ENCODE measurements around the gene ABAT.

The ABAT gene

GRCh38 chr16:8804313-8804712 lies 129.9 kb downstream of the ABAT start:
- Histone ChIP-seq H3K4me3 (ENCODE audit: low read length) (no peak overlapping the region), H3K27ac (ENCODE audit: low read length) (no peak overlapping the region), H3K36me3 (replicated peaks; ENCODE audit: low read depth, low read length) (peaks cover 56% of the 10 kb centered on the region), H3K4me2 (ENCODE audit: low read length) (no peak overlapping the region), H3K79me2 (ENCODE audit: low read length) (peaks cover 81% of the 10 kb centered on the region), H2AFZ (ENCODE audit: low read depth, low read length) (no peak overlapping the region), H3K4me1 (ENCODE audit: low read length) (peaks cover 6% of the 10 kb centered on the region), H4K20me1 (ENCODE audit: insufficient read depth, low read length) (peaks cover 12% of the 10 kb centered on the region), H3K9ac (ENCODE audit: low read length) (no peak overlapping the region), H3K9me3 (ENCODE audit: insufficient read depth, low read length) (no peaks in the 10 kb centered on the region), H3K27me3 (ENCODE audit: low read depth, low read length) (no peaks in the 10 kb centered on the region)
- no peak for TF ChIP-seq EZH2phosphoT487 (IDR thresholded peaks at IDR 0.05; ENCODE audit: low read depth)
- TF ChIP-seq CTCF (IDR thresholded peaks at IDR 0.05; ENCODE audit: low read depth, low read length) = no peak

DNA sequence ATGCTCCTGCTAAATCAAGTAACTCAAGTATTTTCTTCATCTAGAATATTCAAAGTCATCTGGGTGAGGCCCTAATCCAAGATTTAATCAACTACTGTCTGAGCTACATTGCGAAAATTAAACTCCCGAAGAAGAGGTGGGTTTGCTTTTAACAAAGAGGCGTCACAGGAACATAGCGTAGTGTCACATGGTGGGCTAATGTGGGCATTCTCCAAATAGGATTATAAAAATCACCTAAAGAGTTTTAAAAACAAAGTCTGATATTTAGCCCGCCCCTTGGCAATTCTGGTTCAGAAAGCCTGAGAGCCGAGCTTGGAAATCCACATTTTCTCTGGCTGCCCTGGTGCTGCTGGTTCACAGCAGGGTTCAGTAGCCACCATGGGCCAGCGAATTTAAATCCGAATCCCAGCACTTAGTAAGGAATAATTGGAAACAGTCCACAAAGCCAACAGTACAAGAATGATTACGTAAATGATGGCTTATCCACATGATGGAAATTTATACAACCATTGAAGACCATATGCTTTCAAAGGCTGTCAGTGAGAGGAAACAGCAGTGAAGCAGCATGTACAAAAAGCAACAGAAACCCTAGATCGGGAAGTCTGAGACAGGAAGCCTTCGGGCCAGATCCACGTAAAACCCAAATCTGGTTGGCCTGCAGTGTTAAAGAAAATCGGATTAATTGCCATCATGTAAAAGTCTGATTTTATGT lies 132.0 kb downstream of the ABAT start:
- Histone ChIP-seq H2AFZ (ENCODE audit: low read depth, low read length) (no peak overlapping the region), H3K79me2 (ENCODE audit: low read length) (peaks cover 63% of the 10 kb centered on the region), H3K9ac (ENCODE audit: low read length) (no peak overlapping the region), H4K20me1 (ENCODE audit: insufficient read depth, low read length) (no peaks in the 10 kb centered on the region; the same call in 1 of the 2 replicates), H3K27me3 (ENCODE audit: low read depth, low read length) (no peaks in the 10 kb centered on the region), H3K4me1 (ENCODE audit: low read length) (peaks cover 2% of the 10 kb centered on the region), H3K9me3 (ENCODE audit: insufficient read depth, low read length) (no peaks in the 10 kb centered on the region), H3K4me3 (ENCODE audit: low read length) (no peak overlapping the region), H3K4me2 (ENCODE audit: low read length) (no peak overlapping the region), H3K36me3 (replicated peaks; ENCODE audit: low read depth, low read length) (peaks cover 62% of the 10 kb centered on the region), H3K27ac (ENCODE audit: low read length) (no peak overlapping the region)
- TF ChIP-seq EZH2phosphoT487 (IDR thresholded peaks at IDR 0.05; ENCODE audit: low read depth) = no peak
- TF ChIP-seq CTCF (IDR thresholded peaks at IDR 0.05; ENCODE audit: low read depth, low read length) = no peak

GRCh38 chr16:8807189-8807588 lies 132.8 kb downstream of the ABAT start:
- no peaks in the 10 kb centered on the region; the same call in 1 of the 2 replicates for H4K20me1 ChIP-seq (ENCODE audit: insufficient read depth, low read length)
- H3K36me3 ChIP-seq (replicated peaks; ENCODE audit: low read depth, low read length) = peaks cover 63% of the 10 kb centered on the region
- TF ChIP-seq EZH2phosphoT487 (IDR thresholded peaks at IDR 0.05; ENCODE audit: low read depth) = no peak
- TF ChIP-seq CTCF (IDR thresholded peaks at IDR 0.05; ENCODE audit: low read depth, low read length) = no peak
- H3K4me3 ChIP-seq (ENCODE audit: low read length) = no peak overlapping the region
- H2AFZ ChIP-seq (ENCODE audit: low read depth, low read length) = no peak overlapping the region
- H3K27me3 ChIP-seq (ENCODE audit: low read depth, low read length) = no peaks in the 10 kb centered on the region
- no peak overlapping the region for H3K9ac ChIP-seq (ENCODE audit: low read length)
- H3K4me2 ChIP-seq (ENCODE audit: low read length) = no peak overlapping the region
- peaks cover 10% of the 10 kb centered on the region for H3K4me1 ChIP-seq (ENCODE audit: low read length)
- H3K27ac ChIP-seq (ENCODE audit: low read length) = no peak overlapping the region
- H3K79me2 ChIP-seq (ENCODE audit: low read length) = peaks cover 62% of the 10 kb centered on the region
- H3K9me3 ChIP-seq (ENCODE audit: insufficient read depth, low read length) = no peaks in the 10 kb centered on the region

DNA sequence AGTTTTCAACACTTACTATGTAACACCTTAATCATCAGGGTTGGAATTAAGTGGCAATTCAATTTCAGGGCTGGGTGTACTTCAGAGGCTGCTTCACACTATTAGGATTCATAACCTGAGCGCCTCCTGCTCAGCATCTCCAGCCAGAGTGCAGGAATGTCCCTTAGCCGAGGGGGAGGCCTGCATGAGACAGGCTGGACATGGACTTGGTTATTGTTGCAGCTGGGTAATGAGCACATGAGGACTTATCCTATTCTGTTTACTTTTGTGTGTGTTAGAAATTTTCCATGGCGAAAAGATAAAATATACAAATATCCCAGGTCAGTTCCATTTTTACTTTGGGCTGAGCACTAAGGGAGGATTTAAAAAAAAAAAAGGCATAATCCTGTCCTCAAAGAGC lies 133.6 kb downstream of the ABAT start:
- Histone ChIP-seq H3K4me2 (ENCODE audit: low read length) (no peak overlapping the region), H3K9me3 (ENCODE audit: insufficient read depth, low read length) (no peaks in the 10 kb centered on the region), H3K79me2 (ENCODE audit: low read length) (peaks cover 60% of the 10 kb centered on the region), H3K27ac (ENCODE audit: low read length) (no peak overlapping the region), H3K9ac (ENCODE audit: low read length) (no peak overlapping the region), H3K27me3 (ENCODE audit: low read depth, low read length) (no peaks in the 10 kb centered on the region), H4K20me1 (ENCODE audit: insufficient read depth, low read length) (no peaks in the 10 kb centered on the region; the same call in 1 of the 2 replicates), H2AFZ (ENCODE audit: low read depth, low read length) (no peak overlapping the region), H3K4me1 (ENCODE audit: low read length) (peaks cover 18% of the 10 kb centered on the region), H3K4me3 (ENCODE audit: low read length) (no peak overlapping the region), H3K36me3 (replicated peaks; ENCODE audit: low read depth, low read length) (peaks cover 66% of the 10 kb centered on the region)
- no peak for TF ChIP-seq EZH2phosphoT487 (IDR thresholded peaks at IDR 0.05; ENCODE audit: low read depth)
